GM21786 (cell line): ENCODE measurements around the gene DDIT3.

ENCODE experiments used
- ATAC-seq: cut with Tn5 transposase; IDR thresholded peaks from one replicate; pipeline ENCODE4 v1.9.1; 2021; ENCODE audit not compliant: unreplicated experiment

DDIT3 gene

GRCh38 chr12:57470286-57470969 is 49.9 kb downstream of the DDIT3 start:
- no peak for ATAC-seq

- ATAC-seq = no peak
Measured at GRCh38 chr12:57469296-57470164, 50.8 kb downstream of the DDIT3 start.

DNA sequence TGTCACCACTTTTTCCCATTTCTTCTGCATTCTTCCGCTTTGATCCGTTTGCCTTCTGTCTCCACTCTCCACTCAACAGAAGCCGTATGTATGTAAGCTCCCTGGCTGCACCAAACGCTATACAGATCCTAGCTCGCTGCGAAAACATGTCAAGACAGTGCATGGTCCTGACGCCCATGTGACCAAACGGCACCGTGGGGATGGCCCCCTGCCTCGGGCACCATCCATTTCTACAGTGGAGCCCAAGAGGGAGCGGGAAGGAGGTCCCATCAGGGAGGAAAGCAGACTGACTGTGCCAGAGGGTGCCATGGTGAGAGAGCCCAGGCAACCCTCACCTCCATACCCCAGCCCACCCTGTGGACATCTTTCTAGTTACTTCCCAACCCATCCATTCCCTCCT is 52.4 kb downstream of the DDIT3 start:
- ATAC-seq = no peak

GRCh38 chr12:57467212-57467874 is 53.0 kb downstream of the DDIT3 start:
- no peak for ATAC-seq
